ENCODE data around the gene LCA5L.
"Not testable (repeated sequence)": the region's sequence is repeated elsewhere in the genome, so short reads cannot be mapped to it uniquely, and the experiment has no call there.

The LCA5L gene

DNA sequence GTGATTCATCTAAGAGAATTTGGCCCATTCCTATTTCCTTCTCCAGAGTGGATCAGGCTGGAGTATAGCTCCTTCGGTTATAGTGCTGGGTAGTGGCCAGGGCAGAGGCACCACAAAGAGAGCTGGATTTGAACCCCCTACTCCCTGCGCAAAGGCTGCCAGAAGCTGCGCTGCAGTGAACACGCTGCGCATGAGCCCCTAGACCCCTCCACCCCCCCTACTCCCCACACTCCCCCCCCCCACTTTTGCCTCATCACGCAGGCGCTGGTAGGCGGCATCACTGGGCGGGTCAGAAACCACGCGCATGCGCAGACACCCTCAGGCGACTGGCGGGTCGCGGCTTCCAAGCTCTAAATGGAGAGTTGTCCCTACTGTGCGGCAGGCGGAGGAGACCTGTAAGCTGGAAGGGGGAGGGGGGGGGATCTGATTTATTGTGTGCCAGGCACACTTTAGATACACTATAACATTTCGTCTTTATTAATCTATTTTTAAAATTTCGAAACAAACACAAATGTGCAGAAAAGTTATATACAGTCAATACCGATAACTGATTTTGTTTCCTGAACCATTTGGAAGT lies 58.0 kb downstream of the LCA5L start:
- peak; percentile 80 for DNase-seq (ENCODE audit: low read depth, low spot score)

DNA sequence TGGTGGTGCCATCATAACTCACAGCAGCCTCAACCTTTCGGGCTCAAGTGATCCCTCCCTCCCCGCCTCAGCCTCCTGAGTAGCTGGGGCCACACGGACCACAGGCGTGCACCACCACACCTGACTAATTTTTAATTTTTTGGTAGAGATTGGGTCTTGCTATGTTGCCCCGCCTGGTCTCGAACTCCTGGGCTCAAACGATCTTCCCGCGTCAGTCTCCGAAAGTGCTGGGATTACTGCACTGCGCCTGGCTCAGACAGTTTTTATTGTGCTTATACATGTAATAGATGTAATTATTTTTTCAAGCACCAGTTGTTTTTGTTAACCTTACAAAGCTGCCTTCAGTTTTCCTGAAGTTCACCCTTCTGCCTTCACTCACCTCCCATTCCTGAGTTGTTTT lies 58.7 kb downstream of the LCA5L start:
- DNase-seq (ENCODE audit: low read depth, low spot score), result no peak

DNA sequence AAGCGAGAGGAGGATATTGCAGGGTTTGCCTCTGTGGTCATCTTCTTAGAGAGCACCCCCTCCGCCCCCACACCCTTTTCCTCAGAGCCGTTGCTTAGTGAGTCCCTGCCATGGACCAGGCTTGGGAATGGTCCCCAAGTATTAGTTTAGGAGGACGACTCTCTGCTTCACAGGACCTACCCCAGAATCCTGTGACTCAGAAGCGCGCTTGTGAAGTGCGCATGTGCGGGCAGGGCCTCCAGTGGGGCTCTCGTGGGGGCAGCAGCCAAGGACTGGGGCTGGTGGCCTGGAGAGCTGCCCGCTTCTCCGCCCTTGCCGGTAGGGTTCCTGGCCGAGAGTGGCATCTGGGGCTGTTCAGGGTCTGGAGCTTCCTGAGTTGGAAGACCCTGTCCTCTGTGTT lies 59.4 kb downstream of the LCA5L start:
- DNase-seq (ENCODE audit: low read depth, low spot score), result no peak

DNA sequence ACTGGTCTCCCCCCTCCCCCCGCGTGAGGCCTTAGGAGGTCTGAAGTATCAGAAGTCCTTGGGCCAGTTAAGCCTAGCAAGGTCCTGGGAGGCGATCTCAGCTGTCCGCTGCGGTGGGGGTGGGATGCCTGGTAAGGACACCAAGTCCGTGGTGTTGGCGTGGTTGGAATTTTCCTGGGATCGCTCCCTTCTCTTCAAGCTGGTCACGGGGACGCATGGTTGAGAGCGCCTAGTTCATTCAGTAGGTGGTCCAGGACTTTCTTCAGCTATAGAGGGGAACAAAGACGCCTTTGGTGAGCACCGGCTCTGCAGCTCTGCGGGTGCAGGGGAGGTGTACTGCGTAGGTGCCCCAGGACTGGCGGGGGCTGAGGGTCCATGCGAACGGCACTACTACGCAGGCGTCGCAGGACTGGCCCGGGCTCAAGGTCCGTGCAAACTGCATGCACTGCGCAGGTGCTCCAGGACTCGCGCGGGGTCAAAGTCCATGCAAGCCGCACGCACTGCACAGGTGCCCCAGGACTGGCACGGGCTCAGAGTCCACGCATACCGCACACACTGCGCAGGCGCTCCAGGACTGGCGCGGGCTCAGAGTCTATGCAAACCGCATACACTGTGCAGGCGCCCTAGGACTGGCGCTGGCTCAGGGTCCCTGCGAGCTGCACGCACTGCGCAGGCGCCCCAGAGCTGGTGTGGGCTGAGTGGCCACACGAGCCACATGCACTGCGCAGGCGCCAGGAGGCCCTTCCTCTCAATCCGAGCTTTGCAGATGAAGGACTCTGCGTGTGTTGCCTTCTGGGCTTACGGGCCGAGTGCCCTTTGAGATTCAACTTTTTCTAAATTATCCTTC lies 60.1 kb downstream of the LCA5L start:
- no peak for DNase-seq (ENCODE audit: low read depth, low spot score)

DNA sequence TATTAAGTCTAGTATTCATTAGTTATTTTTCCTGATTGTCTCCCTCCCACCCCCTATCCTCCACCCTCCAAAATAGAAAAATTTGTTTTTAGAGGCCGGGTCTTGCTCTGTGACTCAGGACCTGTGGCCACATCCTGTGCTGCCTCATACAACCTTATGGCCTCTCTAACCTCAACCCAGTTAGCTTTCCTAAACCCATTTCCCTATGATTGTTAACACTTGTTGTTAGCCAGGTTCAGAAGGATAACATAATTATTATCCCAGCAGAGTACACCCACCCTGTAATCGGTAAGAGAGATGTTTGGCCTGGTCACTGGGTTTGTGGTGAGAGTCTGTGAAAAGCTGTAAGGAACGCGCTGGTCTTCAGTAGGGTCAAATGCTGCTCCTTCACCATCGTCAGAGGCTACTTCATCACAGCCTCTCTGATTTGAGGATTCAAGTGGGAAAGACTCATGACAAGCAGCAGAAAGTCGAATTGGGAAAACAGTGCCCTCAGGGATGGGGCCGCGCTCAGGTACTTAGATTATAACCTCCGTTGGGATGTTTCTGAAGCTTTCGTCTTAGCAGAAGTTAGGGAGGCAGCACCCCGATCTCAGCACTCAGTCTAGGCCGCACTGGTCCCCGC lies 60.8 kb downstream of the LCA5L start:
- no peak for DNase-seq (ENCODE audit: low read depth, low spot score)

DNA sequence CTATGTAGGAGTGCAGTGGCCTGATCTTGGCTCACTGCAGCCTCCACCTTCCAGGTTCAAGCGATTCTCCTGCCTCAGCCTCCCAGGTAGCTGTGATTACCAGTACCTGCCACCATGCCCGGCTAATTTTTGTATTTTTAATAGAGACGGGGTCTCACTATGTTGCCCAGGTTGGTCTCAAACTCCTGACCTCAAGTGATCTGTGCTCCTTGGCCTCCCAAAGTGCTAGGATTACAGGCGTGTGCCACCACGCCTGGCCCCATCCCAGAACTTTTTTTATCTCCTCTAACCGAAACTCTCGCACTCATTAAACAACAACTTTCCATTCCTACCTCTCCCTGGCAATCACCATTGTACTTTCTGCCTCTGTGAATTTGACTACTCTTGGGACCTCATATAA lies 63.5 kb downstream of the LCA5L start:
- DNase-seq (ENCODE audit: low read depth, low spot score), result not testable (repeated sequence)

DNA sequence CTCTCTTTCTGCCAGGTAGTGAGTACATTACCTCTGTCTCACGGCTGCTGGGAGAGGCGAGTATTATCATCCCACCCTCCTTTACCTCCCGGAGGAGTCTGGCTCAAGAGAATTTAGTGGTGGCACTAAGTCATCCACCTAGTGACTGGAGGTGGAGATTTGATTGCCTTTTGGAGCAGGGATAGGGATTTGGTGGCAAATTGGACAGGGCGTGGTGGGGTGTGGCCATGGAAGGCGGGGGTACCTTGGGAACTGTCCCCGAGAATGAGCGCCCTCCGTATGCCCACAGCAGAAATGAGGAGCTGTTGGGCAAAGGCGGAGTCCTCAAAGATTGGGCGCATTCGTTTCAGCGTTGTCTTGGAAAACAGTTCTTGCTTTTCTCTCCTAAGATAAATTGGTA lies 64.6 kb downstream of the LCA5L start:
- no peak for DNase-seq (ENCODE audit: low read depth, low spot score)

DNA sequence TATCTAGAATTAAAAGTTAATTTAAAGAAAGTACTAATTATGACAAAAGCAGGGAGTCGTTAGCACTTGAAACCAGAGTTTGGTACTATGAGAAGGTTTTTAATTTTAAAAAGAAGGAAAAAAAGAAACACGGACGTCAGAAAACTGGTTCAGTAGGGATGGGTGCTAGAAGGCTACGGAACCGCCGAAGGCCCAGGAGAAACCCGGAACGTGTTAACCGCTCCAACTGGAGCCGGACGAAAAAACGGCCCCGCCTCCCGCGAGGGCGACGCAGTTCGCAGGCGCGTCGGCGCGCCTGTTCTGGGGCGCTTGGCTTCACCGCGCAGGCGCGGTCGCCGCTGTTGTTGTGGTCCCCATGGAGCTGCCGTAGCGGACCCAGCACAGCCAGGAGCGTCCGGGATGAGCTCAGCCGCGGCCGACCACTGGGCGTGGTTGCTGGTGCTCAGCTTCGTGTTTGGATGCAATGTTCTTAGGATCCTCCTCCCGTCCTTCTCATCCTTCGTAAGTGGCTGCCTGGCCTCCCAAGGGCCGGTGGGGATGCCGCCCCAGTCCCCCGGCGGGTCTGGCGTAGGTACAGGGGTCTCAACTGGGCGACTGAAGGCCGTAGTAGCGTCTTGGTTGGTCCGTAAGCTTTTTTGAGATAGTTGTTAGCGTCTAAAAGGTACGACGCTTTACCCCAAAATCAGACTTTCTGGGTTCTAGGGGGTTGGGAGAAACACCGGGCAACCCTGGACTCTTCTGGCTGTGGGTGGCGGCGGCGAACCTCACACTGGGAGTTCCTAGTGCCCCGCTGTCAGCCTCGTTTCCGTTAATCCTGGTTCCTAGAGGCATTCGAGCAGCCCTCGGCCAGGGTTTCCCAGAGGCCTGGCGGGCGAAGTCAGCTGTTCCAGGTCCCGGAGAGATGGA lies 65.3 kb downstream of the LCA5L start:
- DNase-seq (ENCODE audit: low read depth, low spot score), result peak; percentile 65

DNA sequence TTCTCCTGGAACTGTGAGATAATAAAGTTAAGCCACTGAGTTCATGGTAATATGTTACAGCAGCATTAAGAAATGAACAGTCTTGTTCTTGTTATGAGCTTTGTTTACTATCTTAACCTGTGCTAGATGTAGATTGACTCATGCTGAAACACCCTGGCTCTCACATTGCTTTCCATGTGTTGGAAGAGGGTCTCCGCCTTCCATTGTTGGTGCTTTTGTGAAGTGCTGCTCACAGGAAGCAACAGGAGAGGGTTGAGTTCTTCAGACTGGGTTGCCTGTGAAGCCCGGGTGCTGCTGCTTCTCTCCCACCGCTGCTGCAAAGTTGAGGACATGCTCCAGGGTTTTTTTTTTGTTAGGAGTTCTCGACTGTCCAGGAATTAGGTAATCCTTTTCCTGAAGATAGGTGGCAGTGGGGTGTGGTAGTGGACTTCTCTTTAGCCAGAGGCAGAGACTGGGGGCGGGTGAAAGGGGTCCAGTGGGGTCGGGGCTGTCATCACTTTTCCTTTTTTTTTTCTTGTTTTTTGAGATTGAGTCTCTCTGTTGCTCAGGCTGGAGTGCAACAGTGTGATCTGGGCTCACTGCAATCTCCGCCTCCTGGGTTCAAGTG lies 68.0 kb downstream of the LCA5L start:
- DNase-seq (ENCODE audit: low read depth, low spot score), result no peak

DNA sequence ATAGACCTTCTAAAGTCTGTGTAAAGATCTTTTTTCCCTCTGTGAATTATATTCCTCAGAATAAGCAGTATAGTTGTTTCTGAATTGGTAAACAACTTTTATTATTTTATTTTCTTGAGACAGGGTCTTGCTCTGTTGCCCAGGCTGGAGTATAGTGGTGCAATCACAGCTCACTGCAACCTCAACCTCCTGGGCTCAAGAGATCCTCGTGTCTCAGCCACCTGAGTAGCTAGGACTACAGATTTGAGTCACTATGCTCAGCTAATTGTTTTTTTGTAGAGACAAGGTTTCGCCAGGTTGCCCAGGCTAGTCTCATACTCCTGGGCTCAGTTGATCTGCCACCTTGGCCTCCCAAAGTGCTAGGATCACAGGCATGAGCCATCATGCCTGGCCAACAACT lies 70.1 kb downstream of the LCA5L start:
- no peak for DNase-seq (ENCODE audit: low read depth, low spot score)

DNA sequence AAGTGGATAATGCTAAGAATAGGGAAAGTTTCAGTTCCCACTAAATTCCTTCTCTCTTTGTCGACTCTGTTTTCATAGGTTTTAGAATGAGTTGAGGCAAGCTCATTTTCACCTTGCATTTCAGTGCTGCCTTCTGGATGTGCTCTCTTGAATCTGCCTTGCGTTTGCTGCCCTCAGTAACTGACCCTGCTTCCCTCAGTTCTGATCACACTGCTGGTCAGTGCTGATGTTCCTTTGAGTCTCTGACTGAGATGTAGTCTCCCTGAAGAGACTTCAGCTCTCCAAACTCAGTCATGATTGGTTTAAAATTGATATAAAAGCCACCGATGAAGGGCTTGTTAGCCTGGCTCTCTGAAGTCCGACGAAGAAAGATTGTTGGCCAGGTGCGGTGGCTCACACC lies 71.5 kb downstream of the LCA5L start:
- no peak for DNase-seq (ENCODE audit: low read depth, low spot score)

DNA sequence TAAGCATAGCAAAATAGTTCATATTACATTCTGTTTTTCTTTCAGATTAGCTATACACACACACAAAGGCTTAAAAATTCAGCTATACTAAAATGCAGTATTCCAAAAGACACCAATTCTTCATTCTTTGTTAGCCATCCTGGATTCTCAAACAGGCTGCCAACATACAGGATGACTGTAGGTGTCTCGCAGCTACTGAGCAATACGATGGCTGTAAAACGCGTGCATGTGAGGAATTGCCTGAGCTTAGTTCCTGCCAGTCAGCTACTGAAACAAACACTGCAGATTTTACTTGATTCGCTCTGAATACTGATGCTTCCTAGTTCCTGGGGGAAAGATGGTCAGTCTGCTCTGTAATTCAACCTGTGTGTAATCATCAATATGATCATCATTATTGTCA lies 71.9 kb downstream of the LCA5L start:
- no peak for DNase-seq (ENCODE audit: low read depth, low spot score)

DNA sequence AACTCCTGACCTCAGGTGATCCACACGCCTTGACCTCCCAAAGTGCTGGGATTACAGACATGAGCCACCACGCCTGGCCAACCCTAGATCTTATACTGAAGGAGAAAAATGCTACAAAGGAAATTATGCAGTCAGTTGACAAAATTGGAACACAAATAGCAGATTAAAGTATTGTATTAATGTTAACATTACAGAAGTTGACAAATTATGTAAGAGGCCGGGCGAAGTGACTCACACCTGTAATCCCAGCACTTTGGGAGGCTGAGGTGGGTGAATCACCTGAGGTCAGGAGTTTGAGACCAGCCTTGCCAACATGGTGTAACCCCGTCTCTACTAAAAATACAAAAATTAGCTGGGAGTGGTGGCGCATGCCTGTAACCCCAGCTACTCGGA lies 75.7 kb downstream of the LCA5L start:
- DNase-seq (ENCODE audit: low read depth, low spot score), result not testable (repeated sequence)

DNA sequence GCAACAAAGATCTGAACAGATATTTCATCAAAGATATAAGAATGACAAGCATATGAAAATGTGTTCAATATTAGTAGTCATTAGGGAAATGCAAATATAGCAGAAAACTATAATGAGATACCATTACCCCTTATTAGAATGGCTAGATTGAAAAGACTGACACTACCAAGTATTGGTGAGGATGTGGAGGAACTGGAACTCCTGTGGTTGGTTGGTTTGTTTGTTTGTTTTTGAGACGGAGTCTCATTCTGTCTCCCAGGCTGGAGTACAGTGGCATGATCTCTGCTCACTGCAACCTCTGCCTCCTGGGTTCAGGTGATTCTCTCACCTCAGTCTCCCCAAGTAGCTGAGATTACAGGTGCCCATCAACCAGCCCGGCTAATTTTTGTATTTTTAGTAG lies 77.8 kb downstream of the LCA5L start:
- no peak for DNase-seq (ENCODE audit: low read depth, low spot score)

DNA sequence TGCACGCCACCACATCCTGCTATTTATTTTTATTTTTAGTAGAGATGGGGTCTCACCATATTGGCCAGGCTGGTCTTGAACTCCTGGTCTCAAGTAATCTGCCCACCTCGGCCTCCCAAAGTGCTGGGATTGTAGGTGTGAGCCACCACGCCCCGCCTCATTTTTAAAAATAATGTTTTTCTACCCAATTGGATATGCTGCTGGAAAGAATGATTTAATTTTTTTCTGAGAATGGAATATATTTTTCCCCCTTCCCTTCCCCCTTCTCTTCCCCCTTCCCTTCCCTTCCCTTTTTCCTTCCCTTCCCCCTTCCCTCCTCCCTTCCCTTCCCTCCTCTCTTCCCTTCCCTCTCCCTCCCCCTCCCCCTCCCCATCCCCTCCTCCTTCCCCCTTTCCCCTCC lies 79.0 kb downstream of the LCA5L start:
- DNase-seq (ENCODE audit: low read depth, low spot score), result no peak

DNA sequence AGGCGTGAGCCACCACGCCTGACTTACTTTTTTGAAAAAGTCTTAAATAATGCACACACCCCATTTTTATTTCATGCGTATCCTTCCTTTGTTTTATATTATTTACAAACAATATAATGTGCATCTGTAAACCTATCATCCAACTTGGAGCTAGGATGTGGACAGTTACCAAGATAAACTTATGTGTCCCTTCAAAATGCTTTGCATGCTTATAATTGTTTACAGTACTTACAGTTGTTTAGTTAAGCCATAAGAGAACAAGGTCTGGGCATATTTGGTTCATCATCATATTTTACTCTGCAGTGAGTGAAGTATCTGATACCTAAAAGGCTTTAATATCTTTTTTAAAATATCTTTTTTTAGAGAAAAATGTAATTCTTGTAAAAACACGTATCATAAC lies 80.6 kb downstream of the LCA5L start:
- DNase-seq (ENCODE audit: low read depth, low spot score), result no peak

DNA sequence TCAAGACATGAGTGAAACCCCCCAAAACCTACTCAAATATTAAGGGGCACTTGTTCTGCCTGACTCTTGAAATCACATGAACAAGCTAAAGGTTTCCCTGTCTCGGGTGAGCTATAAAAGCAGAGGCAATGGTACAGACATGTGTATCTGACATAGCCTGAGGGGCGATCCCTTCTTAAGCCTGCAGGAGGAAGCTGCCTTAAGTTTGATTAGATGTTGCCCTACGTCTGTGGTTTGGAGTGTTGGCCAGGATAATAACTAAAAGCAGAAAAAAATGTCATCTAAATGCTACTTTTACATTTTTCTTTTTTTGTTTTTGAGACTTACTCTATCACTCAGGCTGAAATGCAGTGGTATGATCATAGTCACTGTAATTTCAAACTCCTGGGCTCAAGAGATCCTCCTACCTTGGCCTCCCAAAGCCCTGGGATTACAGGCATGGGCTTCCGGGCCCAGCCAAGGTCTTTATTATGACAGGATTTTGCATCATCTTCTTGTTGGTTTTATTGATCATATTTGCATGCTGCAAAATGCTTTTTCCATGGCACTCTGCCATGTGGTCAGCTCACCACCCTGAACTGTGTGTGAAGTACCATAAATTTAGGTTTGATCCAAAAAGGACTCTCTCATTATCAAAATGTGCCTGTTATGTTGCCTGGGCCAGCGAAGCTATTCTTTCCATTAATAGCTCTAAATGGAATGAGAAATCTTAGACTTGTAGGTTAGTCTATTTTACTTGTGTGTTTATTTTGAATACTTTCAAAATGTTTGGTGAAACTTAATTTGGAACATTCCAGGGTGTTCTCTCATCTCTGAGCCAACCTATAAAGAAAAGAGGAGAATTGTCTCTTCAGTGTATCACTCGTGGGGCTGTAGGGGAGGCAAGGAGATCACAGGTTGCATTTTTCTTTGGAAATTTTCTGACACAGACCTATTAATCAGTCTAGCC lies 81.7 kb downstream of the LCA5L start:
- DNase-seq (ENCODE audit: low read depth, low spot score), result no peak

DNA sequence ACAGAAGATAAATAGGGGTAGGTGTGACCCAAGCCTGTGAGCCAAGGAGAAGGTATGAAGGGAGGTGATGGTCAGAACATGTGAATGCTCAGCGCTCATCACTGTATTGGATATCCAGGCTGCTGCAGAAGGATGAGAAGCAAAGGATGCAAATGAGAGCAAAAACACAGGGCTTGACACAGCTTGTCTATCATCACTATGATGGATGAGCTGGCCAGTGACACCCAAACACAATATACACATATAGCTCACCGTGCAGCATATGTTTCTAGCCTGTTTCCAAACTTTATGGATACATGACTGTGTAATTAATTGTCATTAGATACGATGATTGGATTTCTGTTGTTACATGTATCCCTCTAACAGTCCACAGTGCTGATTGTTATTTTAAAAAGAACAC lies 82.8 kb downstream of the LCA5L start:
- DNase-seq (ENCODE audit: low read depth, low spot score), result no peak

DNA sequence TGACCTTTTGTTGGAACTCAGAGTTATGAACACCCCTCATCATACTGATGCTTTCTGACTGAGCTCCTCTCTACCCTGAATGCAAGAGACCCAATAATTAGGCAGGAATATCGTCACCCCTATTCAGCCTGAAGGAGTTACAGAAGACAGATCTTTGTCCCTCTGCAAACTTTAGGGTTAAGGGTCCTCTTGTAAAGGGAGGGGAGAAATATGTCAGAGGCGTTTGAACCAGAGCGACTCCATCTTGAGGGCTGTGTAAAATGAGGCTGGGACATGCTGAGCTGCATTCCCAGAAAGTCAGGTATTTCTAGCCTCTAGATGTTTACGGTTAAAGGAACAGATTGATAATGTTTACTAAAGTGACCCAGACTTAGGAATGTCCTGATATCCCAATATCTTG lies 86.2 kb downstream of the LCA5L start:
- DNase-seq (ENCODE audit: low read depth, low spot score), result no peak

Data from iPS DF 19.7 (cell line).